SW480 (cell line): ENCODE measurements around the gene CFAP61.

ENCODE experiments used
- DNase-seq: peaks from one replicate; pipeline ENCODE4 v3.0.0-alpha.2; 2016; ENCODE audit warnings: low spot score

The CFAP61 gene

GRCh38 chr20:20399531-20400500 is 347.5 kb downstream of the CFAP61 start:
- DNase-seq: no peak

GRCh38 chr20:20401991-20402390 is 349.7 kb downstream of the CFAP61 start:
- DNase-seq: no peak

- DNase-seq: no peak
Measured at GRCh38 chr20:20404633-20405032, 352.3 kb downstream of the CFAP61 start.

- DNase-seq: no peak
Measured at GRCh38 chr20:20405623-20406022, 353.3 kb downstream of the CFAP61 start.

GRCh38 chr20:20406306-20406705 is 354.0 kb downstream of the CFAP61 start:
- DNase-seq: no peak

- DNase-seq: peak; percentile 26
Measured at GRCh38 chr20:20407891-20408805, 355.8 kb downstream of the CFAP61 start.

- DNase-seq: no peak
Measured at GRCh38 chr20:20409331-20409730, 357.0 kb downstream of the CFAP61 start.
